ENCODE results near the gene GPRIN1. TPM values are rescaled to one million over a fixed set of nuclear protein-coding genes. Genes with fewer than 3 reads are reported as not detected.

Gene GPRIN1
- total RNA-seq, 1 donor from 2014 or later: 0.72 TPM

DNA sequence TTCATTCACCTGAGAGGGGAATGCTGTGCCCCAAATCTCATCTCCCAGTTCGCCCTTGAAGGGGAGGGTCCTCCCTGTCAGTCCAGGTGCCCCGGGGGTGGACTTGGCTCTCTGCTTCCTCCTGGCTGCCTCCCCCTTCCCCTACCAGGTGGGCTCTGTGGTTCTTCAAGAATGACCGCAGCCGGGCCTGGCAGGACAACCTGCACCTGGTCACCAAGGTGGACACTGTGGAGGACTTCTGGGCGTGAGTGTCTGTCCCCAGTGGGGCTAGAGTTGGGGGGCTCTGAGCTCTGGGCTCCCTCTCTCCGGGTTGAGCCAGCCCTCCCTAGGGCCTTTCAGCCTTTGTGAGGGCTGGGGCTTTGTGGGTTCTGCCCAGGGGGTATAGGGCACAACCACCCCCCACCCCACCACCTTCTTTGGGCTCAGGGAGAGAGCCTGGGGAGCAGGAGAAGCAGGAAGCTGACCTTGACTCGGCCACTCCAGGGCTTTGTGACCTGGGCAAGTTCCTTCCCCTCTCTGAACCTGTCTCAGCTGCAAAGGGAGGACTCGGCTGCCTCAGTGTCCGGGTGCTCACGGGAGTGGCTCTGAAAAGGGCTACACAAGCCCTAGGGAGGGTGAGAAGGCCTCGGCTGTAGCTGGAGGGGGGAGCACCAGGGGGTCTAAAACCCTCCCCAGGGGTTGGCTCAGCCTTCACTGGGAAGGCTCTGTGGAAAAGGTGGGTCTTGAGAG lies 33.7 kb upstream of the GPRIN1 start:
- no peak for DNase-seq

DNA sequence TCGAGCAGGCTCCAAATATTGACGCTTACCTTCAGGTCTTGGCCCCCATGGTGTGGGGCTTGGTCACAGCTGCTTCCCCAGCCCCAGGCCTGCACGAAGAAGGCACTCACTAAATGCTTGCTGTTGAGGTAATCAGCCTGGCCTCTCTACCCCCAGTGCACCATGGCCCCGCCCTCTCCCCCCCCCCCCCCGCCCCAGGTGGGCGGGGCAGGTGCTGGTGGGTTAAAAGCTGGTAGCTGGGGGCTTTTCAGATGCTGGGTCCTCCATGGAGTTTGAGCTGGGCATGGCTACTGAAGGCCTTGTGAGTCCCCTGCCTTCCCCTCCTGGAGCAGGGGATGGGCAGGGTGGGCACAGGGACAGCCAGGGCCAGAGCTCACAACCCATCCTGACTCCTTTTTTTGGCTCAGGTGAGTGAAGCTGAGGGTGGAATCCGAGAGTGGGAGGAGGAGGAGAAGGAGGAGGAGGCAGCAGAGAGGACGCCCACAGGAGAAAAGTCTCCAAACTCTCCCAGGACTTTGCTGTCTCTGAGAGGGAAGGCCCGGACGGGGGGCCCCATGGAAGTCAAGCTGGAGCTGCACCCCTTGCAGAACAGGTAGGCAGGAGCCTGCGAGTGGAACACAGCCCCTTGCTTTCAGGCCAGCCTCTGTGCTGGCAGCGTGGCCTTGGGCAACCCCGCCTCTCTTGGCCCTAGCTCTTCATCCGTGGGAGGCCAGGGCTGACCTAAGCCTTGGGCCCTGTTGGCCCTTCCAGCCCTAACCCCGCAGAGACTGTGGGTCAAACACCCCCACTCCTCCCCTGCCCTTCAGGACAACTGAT lies 32.9 kb upstream of the GPRIN1 start:
- no peak for DNase-seq

DNA sequence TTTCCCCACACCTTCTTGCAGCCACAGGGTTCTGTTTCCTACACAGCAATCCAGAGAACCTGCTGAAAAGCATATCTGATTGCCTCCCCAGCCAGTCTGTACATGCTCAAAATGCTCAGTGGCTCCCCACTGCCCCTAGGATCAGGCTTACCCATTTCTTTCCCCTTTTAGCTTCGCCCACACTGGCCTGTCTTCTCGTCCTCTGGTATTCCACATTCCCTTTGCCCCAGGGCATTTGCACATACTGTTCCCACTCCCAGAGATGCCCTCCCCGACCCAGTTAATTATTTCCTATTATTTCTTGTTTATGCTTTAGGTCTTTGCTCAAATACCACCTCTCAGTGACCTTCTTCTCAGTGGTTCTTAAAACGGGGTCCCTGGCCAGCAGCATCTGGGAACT lies 30.7 kb upstream of the GPRIN1 start:
- DNase-seq: no peak

DNA sequence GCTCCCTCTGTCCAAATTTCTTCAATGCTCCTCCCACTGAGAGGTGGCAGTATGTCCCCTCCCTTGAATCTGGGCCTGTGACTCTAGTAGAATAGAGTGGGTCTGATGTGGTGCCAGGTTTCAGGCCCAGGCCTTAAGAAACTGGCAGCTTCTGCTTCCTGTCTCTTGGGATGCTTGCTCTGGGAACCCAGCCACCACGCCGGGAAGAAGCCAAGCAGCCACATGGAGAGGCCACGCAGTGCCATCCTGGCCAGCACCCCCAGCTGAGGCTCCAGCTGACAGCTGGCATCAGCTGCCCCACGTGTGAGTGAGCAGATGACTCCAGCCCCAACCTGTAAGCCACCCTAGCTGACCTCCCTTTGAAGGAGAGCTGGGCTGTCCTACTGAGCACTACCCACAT lies 30.0 kb upstream of the GPRIN1 start:
- DNase-seq: peak; percentile 81

DNA sequence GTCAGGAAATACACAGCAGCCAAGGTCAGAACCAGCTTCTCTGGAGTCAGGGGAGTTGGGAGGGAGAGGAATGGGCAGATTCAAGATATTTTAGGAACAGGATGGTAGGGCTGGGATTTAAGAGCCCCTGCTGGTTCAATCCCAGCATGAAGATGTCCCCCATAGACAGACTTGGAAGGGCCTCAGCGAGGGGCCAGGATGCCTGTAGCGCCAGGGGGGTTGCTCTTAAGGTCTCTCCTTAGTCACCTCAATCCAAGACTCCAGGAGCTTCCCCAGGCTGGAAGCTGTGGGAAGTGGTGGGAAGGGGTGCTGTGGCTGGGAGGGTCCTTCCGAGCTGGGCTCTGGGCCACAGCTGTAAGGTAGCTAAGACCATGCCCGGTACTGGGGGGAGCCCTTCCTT lies 29.3 kb upstream of the GPRIN1 start:
- DNase-seq: no peak

DNA sequence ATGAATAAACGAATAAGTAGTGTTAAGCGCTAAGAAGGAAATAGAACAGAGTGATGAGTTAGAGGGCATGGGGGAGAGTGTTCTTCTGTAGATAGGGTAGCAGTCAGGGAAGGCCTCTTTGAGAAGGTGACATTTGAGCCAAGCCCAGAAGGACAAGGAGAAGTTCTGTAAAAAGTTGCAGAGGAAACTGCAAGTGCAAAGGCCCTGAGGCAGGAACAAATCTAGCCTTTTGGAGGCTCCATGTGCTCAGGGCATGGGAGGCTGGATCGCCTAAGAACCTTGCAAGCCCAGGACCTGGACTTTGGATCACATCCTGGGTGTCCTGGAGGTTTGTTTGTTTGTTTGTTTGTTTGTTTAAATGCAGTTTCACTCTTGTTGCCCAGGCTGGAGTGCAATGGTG lies 28.5 kb upstream of the GPRIN1 start:
- DNase-seq: no peak

DNA sequence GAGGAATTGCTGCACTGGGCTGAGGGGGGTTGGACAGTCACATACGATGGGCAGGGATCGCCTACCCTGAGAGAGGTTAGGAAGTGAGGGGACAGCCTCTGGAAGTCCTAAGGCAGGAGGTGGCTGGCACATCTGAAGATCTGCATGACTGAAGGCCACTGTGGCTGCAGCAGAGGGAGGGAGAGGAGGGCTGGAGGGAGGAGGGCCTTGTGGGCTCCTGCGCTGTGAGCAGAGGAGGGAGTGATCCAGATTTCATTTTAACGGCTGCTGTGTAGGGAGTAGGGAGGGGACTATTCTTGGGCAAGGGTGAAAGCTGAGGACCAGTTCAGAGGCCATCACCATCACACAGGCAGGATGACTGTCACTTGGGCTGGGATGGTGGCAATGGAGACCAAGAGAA lies 27.6 kb upstream of the GPRIN1 start:
- DNase-seq: no peak

DNA sequence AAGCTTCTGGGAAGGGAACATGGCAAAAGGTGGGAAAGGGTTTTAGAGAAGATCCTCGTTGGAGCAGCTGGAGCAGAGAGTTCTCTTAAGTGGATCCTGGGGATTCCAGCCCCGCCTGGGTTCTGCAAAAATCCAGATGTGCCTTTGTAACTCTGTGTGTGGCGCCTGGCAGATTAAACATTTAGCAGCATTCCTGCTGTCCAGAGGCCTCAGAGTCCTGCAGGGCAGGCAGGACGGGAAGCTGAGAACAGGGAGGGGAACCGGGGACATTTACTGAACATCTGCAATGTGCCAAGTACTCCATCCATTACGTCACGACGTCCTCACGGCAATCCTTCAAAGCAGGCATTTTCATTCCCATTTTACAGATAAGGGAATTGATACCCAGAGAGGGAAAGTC lies 26.5 kb upstream of the GPRIN1 start:
- DNase-seq: no peak

DNA sequence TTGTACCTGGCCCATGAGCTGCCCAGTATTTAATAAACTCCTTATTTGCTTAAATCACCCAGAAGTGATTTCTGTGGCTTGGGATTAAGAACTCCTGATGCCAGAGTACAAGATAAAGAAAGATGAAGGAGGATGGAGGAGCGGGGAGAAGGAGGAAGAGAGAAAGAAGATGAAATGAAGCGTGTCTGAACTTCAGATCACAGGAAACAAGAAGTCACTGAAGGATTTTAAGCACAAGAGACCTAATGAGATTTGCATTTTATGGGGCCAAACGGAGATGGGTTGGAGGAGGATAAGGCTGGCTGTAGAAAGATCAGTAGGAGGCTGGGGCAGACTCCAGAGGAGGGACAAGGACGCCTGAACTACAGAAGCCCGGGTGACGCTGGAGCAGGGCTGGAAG lies 23.6 kb upstream of the GPRIN1 start:
- no peak for DNase-seq

DNA sequence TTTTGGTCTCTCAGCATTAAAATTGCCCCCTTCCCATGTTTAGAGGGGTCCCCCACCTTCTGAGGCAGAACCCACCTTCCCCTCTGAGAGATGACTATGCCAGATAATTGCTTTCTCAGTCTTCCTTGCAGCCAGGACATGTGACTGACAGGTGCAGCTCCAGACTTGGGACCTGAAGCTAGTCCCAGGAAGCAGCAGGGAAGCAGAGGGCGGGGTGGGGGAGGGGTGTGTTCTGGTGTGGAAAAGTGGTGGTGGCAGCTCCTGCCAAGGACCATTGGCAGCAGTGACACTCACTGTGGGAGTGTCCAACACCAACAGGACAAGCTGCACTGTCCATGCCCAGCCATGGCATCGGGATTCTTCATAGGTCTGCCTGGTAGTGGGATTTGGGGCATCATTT lies 22.8 kb upstream of the GPRIN1 start:
- no peak for DNase-seq

DNA sequence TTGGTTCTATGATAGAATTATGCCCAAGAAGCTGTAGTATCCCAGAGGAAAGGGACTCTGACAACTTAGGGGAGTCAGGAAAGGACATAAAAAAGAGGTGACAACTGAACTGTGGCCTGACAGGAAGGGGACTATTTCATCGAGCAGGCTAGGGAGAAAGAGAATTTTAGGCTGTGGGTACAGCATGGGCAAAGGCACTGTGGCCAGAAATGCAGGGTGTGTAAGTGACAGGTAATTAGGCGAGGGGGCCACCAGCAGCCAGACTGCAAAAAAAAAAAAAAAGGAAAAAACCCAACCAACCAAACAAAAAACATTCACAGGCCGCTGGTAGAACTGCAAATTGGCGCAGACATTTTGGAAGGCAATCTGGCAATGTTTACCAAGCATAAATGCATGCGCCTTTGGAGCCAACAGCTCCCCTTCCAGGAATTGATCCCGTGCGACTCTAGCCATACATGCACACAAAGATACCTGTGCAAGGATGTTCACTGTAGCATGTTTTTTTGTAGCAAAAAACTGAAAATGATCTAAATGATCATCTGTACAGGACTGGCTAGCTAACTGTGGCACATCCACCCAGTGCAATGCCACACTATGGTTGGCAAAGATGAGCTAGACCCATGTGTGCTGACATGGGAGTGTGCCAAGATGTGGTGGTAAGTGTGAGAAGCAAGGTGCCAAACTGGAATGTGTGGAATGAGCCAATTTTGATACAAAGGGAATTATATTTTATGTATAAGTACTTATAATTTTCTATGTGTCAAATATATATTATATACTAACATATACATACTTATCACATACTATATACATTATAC lies 21.6 kb upstream of the GPRIN1 start:
- no peak for DNase-seq

DNA sequence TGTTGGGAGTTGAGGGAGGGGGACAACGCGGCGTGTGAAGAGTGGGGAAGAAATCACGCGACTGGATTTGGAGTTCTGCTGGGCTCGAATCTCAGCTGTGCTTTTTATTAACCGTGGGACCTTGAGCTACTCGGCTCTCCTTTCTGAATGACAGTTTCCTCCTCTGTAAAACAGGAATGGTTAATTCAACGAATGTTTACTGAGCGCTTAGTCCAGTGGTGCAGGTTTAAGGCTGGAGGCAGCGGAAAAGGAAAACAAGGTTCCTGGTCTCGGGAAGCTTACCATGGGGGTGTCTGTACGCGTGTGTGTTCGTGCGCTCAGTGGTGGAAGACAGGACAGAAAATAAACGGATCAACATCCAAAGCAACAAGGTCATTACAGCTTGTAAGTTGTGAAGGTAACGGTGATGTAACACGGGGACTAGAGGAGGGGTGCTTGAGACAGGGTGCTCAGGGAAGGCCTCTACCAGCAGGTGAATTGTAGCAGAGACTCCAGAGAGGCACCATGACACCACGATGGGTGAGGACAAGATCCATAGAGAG lies 20.8 kb upstream of the GPRIN1 start:
- no peak for DNase-seq

DNA sequence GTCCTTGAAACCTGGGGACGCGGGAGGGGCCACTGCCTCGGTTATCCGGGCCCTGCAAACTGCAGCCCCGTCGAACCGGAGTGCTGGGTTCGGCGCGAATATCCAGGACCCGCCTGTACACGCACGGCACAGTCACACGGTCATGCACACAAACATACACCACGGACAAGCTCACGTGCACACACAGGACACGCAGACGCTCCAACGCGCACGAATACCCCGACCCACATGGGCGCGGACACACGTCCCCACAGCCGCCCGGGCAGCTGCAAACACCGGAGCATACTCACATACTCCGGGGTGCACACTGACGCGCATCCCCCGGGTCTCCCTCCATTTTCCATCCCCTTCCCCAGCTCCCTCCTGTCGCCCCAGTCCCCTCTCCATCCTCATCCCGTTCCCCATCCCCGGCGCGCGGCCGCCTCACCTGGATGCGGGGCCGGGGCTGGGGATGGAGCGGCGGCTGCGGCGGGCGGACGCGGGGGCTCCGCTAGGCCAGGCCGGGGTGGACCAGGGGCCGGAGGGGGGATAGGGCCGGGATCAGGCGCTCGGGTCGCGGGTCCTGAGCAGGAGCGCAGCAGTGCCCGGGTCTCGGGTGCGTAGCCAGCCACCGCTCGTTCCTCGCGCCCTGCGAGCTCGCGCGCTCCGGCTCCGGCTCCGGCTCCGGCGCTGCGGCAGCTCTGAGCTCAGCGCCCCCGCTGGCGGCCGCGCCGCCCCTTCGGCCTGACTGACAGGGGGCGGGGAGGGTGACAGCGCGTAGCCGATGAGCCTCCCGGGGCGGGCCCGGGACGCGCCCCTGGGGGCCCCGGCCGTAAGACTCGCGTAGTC lies 20.1 kb upstream of the GPRIN1 start, which contains the start of the genes EIF4E1B and SNCB:
Gene EIF4E1B (plus strand): TSS at position 823 of the 828 bp plus-strand sequence. CDS start 12,113 bp downstream, outside the sequence.
Gene SNCB (minus strand): TSS at position 682 of the 828 bp plus-strand sequence. CDS start 880 bp downstream, outside the sequence.
- peak; percentile 57 for DNase-seq

DNA sequence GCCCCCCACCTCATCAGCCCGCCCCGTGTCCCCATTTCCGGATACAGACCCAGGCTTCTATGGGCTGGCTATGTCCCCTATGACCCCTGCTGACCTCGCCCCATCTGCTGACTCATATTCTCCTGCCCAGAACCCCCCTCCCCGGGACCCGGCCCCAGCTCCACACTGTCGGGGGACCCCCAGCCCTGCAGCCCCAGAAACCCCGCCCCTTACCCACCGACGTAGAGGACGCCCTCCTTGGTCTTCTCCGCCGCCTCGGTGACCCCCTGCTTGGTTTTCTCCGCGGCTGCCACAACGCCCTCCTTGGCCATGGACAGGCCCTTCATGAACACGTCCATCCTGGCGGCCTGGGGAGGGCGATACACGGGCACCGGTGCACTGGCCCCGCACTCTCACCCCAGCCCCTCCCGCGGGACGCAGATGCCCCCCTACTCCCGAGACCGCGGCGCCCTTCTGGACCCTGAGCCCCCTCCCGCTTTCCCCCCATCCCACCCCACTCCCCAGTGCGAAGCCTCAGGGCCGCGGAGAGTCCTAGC lies 19.4 kb upstream of the GPRIN1 start:
- no peak for DNase-seq

DNA sequence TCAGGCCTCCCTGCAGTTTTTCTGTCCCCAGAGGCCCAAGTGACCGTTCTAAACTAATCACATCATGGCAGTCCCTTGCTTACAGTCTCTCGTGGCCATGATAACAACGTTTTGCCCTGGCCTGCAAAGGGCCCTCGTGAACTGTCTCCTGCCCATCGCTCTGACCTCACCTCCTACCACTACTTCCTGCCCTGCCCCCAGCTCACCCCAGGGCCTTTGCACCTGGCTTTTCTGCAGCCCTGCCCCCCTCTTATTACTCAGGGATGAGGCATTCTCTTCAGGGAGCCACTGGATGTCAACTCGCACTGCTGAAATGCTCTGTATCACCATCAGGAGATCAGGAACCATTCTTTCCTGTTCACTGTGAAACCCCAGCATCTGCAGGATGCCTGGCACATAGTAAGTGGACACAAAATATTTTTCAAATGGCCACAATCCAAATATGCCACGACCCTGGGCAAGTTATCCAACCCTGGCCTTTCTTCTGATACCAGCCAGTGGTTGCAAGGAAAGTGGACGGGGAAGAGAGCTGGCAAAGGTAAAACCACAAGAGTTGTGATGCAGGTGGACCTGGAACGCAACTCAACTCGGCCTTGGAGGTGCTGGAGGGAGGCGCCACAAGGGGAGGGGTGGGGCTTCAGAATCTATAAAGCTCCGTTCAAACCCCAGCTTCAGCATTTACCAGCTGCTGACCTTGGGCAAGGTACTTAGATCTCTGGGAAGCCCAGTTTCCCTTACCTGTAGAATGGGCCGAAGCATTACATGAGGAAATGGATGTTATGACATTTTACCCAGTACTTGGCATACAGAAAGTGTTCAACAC lies 18.7 kb upstream of the GPRIN1 start:
- DNase-seq: no peak

DNA sequence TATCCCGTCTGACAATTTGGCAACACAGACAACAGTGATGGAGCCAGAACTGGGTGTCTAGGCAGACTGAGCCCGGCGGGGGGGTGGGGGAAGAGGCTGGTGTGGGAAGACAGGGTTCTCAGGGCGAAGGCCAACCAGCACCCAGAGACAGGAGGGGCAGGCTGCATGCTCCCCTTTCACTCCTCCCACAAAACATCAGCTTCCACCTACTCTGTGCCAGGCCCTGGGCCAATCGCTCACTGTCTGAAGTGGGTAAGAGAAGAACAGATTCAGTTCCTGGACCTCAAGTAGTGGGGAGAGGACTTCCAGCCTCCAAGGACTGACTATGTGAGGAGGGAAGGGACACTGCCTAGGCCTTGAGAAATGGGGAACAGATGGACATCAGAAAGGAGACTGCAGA lies 17.6 kb upstream of the GPRIN1 start:
- no peak for DNase-seq

DNA sequence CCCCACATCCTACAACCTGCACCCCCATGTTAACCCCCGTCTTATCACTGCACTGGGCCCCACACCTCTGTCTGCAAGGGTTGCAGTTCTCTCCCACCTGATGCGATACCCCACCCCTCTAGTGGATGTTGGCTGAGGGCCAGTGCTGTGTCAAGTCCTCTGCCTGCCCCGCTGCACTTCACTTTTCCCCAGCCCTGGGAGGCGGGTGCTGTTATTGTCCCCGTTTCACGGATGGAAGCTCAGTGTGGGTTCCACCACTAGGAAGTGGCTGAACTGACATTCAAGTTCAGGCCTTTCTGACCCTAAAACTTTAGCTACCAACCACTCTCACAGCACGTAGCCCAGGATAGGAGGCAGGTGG lies 16.9 kb upstream of the GPRIN1 start:
- DNase-seq: no peak

DNA sequence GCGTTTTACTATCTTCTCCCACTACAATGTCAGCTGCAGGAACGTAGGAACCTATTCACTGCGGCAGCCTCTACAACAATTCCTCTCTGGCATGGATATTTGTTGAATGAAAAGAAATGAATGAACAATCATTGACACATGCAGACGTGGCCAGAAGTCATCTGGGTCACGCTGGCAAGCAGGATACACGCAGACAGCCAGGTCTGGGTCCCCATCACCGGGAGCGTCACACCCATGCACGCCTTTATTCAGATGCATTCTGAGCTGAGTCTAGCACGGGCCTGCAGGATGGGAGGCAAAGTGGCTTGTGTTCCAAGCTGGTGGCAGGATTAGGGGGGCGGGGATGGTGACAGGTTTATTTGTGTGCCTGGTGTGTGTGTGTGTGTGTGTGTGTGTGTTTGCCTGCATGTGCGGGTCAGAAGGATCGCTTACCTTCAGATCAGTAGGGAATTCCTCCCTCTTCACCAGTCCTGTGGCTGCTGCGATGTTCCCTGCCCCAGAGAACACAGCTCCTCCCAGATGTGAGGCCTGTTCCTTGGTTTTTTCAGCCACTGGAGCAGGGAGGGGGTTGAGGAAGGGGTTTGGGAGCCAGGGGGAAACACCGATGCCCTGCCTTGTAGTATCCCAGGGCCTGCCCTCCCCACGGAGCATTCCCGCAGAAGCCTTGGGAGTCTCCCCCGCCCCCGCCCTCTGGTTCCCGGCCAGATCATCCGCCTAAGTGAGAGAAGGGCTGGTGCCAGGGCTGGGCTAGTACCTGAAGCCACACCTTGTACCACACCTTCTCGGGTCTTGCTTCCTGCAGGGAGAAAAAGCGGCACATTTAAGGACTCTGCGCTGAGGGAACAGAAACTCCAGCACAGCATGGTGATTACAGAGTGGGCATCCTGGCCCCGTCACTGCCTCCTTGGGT lies 16.3 kb upstream of the GPRIN1 start:
- no peak for DNase-seq

DNA sequence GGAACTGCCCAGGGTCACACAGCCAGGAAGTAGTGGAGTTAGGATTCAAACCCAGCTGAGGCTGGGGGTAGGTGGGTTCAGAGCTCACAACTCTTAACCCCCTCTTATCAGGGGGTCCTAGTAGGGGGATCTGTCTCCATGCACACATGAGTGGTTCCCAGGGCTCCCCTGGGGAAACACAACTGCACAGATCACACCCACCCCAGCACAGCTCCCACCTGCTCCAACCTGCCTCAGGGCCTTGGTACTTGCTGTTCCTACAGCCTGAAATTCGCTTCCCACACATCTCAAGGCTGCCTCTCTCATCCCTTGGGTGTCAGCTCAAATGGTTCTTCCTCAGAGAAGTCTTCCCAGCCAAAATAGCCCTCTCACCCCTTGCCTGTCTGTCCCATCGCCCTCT lies 15.6 kb upstream of the GPRIN1 start:
- no peak for DNase-seq

Data from tongue (tissue), 2 donors.